Measurements from ENCODE around the gene TNRC6B.
A peak's percentile ranks its signal among the peaks of the same experiment; 100 is the strongest.

TNRC6B gene

DNA sequence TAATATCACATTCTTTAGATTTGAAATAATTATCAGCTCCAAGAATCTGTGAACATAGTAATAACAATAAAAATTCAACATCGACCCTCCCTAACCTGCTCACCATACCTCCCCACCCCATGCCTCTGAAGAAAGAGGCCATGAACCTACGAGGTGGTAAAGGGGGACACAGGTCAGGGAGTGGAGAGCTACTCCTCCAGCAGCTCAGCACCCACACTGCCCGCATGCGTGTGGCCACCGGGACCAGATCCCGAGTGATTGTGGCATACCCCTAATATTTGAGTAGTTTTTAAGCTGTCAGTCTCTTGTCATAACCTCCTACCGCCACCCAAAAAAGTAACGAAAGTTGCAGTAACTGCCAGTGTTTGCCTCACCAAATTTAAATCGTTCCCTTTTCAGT lies 151.7 kb downstream of the TNRC6B start:
- no peak for DNase-seq

DNA sequence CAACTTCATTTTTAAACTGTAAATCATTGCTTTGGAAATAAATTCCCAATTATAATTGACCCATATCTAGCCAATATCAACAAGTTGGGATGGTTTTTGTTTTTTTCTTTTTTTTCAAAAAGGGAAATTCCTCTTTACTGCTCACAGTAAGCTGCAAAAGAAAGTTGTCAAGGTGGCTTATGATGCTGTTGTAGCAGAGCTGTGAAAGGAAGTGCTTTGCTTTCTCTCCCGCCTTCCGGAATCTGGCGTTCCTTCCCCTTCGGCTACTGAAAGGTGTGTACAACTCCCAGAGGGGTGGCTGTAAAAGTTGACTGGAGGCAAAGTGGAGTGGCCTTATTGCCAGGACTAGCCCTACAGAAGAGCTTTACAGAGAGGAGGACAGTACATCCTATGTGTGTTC lies 152.4 kb downstream of the TNRC6B start:
- no peak for DNase-seq

DNA sequence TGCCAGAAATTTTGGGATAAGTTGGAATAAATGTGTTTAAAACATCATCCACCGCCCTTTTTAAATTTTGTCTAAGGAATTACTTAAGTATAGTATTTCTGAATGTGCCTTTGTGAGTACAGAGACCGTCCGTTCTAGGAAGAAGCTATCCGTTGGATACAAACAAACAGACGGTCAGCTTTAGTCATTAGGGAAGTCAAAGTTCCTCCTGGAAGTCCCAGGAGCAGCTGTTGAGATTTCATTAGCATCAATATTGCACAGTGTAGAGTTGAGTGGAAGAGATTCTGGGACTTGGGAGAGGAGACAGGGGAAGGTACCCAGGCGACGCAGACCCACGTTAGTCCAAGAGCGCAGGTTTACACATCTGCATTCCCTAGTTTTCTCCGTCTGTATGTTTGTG lies 152.9 kb downstream of the TNRC6B start:
- no peak for DNase-seq

DNA sequence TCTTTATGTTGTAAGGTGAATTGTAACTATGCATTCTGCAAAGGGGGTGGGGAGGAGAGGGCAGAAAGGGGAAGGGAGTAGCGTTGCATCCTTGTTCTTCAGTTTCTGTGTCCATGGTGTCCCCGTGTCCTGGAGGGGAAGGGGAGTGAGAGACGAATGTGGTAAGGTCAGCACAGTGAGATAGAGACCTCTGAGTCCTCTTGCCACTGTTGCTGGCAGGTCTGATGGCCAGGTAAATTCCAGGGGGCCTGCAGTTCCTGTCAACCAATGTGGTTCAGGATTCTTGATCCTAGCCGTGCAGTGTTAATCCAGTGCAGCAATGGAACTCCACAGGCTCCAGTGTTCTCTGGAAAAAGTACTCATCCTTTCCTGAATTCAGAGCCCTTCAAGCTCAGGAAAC lies 154.0 kb downstream of the TNRC6B start:
- no peak for DNase-seq

DNA sequence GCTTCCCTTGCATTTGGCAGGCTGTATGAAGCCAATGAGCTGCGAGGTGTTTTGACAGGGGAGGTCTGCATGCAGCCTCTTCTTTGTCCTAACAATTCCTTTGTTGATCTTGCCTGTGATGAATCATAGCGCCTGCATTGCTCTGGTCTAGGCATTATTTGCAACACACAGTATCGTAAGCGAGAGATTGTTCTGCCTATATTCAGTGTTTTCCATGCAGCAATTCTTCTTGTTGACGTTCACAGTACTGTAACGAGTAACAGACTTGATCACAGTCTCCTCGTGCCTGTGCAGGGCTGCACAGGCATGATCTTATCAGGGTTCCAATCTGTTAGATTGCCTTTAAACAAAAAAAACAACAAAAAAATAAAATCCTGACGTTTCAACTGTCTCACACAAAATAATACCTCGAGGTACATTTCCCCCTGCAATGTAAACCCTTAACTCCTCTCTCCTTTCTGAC lies 154.6 kb downstream of the TNRC6B start:
- DNase-seq: no peak

DNA sequence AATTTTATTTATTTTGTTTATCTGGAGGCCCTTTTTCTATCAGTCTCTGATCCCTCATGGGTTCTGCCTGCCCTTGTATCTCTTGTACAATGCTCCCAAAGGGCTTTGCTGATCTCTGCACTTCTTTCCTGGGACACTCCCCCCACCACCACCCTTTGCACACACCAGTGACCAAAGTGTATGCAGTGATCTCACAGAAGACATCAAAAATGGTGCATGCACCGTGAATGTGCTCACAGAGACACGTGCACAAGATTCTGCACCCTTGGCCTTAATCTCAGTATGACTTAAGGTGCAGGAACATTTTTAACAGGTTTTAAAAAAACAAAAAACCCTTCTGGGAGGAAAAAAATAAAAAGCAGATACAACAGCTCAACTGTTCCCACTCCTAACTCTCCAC lies 156.3 kb downstream of the TNRC6B start:
- DNase-seq: no peak

DNA sequence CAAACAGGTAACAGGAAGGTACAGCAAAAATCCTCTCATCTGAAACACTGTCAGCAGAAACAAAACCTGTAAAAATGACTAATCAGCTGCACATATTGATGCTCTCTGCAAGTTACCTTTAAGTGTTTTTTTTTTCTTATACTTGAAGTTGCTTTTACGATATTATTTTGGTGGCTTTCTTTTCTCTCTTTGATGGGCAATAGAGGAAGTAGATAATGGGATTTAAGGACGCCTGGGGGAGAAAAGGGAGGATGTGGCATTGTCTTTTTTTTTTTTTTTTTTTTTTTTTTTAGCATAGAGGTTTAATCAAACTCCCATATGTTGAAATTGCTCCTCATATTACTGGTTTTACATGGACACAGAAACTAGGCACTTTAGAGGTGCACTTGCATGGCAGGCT lies 157.2 kb downstream of the TNRC6B start:
- DNase-seq: no peak

DNA sequence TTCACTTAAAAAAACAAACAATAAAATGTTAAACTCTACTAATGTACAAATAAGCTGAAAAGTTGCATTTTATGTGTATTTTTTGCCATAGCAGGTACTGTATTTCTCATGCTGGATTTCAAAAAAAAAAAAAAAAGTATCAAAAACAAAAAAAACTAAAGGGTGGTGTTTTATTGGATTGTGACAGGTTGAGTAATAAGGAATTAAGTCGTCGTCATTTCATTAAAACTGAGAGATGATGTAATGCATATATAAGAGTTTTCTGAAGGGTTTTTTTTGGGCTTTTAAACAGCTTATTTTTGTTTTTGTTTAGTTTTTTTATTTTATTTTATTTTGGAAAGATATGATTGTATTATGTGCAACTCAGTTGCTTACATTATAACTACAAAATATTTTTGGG lies 157.6 kb downstream of the TNRC6B start:
- DNase-seq: no peak

DNA sequence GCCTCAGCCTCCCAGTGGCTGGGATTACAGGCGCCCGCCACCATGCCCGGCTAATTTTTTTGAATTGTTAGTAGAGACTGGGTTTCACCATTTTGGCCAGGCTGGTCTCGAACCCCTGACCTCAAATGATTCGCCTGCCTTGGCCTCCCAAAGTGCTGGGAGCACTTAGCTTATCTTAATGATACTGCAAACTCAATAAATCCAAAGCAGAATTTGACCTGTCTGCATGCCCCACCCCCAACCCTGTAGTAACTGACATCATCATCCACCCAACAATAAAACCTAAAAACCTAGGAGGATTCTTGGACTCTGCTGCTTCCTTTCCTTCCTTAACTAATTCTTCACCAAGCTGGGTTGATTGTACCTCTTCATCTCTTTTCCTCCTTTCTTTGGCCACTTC lies 162.3 kb downstream of the TNRC6B start:
- no peak for DNase-seq

DNA sequence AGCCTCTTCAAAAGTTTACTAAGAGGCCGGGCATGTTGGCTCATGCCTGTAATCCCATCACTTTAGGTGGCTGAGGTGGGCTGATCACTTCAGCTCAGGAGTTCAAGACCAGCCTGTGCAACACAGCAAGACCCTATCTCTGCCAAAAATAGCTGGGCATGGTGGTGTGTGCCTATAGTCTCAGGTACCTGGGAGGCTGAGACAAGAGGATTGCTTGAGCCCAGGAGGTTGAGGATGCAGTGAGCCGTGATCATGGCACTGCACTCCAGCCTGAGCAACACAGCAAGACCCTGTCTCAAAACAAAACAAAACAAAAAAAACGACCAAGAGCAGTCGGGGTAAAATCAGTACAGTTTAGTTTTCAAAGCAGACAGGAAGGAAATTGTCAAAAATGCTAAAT lies 163.9 kb downstream of the TNRC6B start:
- no peak for DNase-seq

DNA sequence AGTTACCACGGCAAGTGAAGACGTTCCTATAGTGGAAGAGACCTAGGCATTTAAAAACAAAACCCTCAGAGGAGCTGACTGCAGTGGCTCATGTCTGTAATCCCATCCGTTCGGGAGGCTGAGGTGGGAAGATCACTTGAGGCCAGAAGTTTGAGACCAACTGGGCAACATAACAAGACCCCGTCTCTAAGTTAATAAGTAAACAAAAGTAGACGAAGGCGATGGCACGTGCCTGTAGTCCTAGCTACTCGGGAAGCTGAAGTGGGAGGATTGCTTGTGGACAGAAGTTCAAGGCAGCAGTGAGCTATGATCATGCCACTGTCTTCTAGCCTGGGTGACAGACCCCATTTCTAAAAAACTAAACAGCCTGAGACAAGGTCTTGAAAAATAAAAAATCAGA lies 164.8 kb downstream of the TNRC6B start:
- DNase-seq: no peak

DNA sequence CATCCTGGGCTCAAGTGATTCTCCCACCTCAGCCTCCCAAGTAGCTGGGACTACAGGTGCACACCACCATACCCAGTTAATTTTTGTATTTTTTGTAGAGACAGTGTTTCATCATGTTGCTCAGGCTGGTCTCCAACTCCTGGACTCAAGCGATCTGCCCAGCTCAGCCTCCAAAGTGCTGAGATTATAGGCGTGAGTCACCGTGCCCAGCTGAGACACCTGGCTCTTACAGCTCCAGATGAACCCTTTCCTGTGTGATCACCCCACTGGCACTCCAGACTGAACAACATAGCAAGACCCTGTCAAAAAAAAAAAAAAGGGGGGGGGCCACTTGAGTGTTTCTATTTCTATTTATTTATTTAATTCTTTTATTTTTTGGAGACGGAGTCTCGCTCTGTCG lies 167.5 kb downstream of the TNRC6B start:
- DNase-seq: no peak

DNA sequence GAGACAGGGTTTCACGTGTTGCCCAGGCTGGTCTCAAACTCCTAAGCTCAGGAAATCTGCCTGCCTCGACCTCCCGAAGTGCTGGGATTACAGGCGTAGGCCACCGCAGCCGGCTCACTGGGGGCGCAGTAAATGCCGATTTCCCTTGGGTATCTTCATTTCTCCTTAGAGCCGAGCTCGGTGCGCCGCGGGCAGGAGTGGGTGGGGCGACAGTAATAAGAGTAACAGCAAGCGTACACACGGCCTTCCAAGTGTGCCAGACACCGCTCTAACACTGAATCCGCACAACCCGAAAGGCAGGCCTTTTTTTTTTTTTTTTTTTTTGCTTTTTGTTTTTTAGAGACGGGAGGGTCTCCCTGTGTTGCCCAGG lies 168.1 kb downstream of the TNRC6B start:
- DNase-seq: peak; percentile 35

DNA sequence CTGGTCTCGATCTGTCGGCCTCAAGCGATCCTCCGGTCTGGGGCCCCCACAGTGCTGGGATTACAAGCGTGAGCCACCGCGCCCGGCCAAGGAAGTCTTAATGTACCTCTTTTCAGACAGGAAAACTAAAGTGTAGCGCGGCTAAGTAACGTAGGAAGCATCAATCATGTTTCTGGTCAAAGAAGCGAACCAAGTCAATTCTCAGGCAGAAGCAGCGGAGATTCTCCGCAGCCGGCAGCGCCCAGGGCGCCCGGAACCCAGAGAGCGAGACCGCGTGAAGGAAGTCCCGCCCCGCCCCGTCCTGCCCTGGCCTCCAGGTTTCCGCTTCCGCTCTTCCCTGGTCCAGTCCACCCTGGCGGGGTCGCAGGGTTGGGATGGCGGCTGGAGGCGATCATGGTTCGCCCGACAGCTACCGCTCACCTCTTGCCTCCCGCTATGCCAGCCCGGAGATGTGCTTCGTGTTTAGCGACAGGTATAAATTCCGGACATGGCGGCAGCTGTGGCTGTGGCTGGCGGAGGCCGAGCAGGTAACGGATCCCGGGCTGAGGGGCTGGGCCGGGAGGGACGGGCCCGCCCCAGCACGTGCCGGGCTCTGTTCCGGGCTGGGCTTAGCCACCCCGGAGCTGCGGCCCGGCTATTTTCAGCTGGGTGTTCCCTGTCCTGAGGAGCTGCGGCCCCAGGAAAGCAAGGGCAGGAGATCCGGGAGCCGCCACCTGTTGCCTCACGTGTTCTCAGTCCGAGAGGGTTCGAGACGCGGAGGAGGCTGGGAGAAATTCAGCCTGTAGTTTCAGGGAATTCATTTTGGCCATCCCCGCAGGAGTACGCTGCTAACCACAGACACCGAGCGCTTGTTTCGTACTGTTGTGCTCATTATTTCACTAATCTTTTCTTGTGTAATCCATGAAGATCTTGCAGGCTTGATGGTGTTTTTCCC lies 168.7 kb downstream of the TNRC6B start, which contains the start of gene ADSL:
Gene ADSL, plus strand, starts transcription at position 316 of the 934 bp plus-strand sequence. Its CDS starts 59 bp downstream, at position 375.
- DNase-seq: peak; percentile 80

DNA sequence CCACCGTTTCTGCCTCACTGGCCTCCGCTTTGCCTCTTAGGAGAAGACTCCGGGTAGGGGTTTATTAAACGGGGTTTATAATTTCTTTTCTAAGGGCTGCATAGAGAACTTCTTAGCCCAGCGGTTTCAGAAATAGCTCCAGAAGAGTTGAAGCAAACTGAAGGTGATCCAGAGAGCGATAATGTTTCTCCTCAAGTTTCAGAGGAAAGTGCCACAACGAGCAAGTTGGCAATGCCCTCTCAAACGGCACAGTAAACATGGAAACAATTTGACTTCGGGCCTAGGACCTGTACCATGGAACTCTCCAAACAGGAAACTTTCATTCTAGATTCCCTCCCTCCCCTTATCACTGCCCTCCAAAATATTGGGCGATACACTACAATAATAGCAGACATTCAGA lies 169.6 kb downstream of the TNRC6B start:
- DNase-seq: no peak

DNA sequence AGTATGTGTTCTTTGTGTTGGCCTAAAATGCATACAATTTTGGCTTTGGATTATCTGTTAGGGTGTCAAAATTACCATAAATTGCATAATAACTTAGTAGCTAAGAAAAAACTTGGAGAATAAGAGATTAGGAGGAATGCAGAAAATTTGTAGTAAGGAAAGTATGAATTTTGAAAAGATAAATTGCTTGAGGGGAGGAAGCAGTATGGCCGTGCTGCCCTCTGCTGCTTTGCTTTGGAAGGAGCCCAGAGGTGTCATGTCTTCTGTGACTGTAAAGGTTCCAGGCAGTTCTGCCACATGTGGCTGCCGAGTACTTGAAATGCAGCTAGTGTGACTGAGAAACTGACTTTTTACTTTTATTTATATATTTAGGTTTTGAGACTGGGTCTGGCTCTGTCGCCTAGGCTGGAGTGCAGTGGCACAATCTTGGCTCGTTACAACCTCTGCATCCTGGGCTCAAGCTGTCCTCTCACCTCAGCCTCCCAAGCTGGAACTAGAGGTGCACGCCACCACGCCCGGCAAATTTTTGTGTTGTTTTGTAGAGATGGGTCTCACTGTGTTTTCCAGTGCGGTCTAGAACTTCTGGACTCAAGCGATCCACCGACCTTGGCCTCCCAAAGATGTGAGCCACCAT lies 170.4 kb downstream of the TNRC6B start:
- peak; percentile 40 for DNase-seq

DNA sequence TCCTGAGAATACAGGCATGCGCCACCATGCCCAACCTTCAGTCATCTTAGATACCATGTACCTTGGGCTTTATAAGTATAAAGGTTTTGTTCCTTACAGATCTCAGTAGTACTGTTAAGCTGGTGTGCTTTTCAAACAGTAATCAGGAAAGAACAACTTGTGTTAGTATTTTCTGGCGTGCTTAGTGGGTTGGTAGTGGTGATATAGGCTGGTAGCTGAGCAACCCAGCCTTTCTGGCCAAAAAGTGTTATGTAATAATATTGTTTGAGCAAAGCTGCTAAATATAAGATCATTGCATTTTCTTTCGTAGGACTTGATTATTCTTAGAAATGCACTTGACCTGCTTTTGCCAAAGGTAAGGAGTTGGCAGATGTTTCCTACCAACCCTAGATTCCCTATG lies 175.0 kb downstream of the TNRC6B start:
- DNase-seq: no peak

DNA sequence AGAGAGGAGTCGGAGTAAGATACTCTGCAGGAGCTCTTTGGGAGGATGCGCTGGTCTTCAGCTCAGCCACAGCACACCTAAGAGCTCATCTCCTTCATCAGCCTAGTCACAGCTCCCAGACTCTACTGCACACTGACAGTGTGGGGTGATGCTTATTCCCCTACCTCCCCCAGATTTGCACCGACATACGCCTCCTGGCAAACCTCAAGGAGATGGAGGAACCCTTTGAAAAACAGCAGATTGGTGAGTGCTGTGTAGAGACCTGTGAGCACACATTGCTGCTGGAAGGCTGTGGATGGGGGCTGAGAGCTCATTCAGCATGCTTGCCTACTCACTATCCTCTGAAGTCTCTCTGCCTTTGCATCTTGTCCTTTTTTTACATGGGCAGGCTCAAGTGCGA lies 183.4 kb downstream of the TNRC6B start:
- no peak for DNase-seq

DNA sequence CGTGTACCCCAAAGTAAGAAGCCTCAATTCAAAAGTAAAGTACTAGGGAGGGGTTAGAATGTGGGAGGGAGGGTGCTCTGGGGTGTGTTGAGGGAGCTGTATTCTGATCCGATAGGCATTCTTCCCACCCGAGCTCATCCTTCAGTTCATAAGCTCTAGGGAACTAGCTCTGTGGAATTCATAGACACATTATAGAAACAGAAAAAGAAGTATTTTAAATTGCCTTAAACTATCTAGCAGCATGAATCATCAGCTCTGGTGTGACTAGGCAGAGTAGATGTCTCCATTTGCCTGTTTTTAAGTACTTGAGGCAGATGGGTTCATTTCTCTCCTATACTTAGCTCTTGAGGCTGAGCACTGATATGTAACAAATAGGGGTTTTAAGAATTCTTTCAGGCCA lies 185.3 kb downstream of the TNRC6B start:
- DNase-seq: no peak

DNA sequence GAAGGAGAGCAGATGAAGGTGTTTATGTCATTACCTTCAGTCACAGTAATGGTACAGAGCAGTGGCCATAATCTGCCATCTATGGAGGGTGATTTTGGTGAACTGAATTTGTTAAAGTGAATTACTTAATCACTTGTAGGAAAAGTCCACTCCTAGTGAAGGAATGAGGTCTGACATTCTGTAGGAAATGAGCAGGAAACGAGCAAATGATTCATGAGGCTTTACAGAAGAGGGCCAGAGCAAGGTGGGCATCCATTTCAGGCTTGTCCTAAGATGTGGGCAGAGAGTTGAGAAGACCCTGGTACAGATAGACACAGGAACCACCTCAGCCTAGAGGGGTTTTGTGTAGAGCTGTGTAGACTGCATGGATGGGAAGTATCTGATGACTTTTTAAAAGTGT lies 186.7 kb downstream of the TNRC6B start:
- DNase-seq: no peak

DNA sequence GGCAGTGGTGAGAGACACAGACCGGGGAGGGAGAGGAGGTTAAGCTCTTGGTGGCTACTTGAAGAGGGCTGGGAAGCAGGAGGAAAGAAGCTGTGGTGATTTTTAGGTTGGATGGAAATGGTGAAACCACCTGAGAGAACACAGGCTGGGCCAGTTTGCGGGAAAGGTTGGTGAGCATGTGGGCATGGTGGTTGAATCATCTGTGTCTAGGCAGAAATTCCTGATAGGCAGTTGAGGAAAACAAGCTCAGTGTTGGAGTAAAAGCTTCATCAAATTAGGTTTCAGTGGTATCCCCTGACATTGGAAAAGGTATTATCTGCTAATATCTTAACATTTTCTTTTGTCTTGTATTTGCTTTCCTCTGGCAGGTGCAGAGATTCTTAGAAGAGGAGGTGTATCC lies 188.3 kb downstream of the TNRC6B start:
- no peak for DNase-seq

DNA sequence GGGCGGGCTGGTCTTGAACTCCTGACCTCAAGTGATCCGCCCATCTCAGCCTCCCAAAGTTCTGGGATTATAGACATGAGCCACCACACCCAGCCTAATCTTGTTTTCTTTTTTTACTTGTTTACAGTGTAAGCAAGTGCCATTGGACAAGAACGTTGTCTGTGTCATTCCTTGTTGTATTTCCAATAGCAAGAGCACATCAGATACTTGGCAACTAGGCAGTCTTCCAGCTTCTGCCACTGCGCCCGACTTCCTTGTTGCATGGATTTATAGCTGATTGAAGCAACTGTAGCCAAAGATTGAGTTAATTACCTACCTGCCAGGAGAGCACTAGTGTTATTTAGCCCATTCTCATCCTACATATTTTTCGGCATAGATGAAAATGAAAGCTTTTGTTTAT lies 189.6 kb downstream of the TNRC6B start:
- DNase-seq: no peak

DNA sequence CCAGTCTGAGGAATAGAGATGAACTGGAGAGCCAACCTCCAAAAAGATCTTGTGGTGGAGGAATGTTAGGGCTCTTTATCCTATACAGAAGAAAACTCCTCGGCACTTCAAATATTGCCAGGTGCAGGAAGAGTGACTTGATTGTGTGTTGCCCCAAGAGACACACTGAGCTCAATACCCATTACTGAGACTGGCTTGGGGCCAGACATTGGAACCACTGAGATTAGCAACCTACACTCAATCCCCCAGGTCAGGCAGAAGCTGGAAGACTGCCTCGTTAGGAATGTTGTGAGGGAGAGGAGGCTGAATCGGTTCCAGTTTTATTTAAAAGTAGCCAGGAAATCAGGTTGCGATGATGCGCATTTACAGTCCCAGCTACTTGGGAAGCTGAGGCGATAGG lies 190.3 kb downstream of the TNRC6B start:
- DNase-seq: no peak

DNA sequence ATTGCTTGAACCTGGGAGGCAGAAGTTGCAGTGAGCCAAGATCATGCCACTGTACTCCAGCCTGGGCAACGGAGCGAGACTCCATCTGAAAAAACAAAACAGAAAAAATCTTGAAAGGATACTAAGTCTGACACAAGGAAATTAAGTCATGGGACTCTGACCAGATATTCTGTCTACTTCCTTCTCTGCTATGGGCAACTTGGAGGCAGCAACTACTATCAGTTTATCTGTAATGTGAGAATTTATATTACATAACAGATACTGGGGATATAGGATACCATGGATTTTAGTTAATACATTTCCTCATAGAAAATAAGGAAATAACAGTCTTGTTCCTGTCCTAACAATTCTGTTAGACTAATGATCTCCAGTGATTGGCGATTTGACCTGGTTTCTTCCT lies 191.1 kb downstream of the TNRC6B start:
- DNase-seq: no peak

DNA sequence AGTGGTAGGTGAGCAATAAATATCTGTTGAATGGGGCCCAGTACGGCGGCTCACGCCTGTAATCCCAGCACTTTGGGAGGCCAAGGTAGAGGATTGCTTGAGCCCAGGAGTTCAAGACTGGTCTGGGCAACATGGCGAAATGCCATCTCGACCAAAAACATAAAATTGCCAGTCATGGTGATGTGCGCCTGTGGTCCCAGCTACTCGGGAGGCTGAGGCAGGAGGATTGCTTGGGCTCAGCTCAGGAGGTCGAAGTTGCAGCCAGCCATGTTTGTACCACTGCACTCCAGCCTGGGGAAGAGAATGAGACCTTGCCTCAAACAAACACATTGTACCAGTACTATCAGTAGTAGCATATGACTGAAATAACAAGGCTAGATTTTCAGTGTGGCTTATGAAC lies 196.8 kb downstream of the TNRC6B start:
- DNase-seq: no peak
